HG03457 (cell line): ENCODE results near the gene L1CAM.

Source experiments
- ATAC-seq: cut with Tn5 transposase; IDR thresholded peaks from one replicate; pipeline ENCODE4 v1.9.1; 2021; ENCODE audit warnings: moderate number of reproducible peaks; ENCODE audit not compliant: unreplicated experiment

L1CAM gene

DNA sequence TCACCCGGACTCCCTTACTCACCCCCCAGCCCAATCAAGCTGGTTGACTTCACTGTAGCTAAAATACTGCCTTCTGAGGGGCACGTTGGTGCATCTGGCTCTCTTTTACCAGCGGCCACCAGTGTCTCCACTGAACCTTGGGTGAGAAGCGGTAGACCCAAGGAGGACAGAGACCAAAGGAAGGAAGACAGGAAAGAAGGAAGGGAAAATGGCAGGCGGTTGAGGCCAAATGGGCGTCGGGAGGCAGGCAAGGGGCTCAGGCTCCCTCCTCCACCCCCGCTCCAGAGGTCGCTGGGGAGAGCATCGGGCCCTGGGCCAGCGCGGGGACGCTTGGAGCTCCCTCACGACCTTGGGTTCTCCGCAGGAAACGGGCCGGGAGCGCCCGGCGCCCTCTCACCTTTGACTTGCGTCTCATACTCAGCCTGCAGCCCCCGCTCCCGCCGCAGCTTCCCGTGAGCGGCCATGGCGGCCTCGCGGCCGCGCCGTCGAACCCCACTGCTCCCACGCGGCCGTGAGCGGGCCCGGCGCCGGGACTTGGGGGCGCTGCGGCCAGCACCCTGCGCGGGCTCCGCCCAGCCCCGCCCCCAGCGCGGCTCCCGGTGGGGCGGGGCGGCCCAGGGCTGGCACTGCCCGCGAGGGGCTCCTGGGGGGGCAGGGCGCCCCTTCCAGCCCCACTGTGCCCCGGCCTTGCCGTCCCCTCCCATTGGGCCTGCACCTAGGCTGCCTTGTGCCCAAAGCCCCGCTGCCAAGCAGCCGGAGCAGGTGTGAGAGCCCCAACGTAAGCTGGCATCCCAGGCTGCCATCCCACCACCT lies 40.0 kb upstream of the L1CAM start, which contains the start of gene ARHGAP4:
TSS of gene ARHGAP4 (minus strand) at position 526 of the 813 bp plus-strand sequence. CDS start at position 464, 62 bp downstream.
- ATAC-seq, result no peak

DNA sequence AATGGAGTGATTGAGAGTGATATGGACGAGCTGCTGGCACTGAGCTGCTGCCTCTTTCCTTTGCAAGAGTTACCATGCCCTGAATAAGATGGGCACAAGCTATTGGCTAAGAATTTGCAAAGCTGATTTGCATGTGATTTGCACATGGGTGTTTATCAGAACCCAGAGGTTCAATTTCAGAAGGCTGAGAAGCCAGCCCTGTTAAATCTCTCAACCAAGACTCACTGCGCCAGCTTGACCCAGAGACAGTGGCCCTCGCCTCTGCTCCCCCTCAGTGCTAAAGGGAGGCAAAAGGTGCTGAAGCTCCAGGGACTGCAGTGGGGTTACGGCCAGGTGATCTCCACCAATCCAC lies 39.4 kb upstream of the L1CAM start:
- ATAC-seq, result no peak

DNA sequence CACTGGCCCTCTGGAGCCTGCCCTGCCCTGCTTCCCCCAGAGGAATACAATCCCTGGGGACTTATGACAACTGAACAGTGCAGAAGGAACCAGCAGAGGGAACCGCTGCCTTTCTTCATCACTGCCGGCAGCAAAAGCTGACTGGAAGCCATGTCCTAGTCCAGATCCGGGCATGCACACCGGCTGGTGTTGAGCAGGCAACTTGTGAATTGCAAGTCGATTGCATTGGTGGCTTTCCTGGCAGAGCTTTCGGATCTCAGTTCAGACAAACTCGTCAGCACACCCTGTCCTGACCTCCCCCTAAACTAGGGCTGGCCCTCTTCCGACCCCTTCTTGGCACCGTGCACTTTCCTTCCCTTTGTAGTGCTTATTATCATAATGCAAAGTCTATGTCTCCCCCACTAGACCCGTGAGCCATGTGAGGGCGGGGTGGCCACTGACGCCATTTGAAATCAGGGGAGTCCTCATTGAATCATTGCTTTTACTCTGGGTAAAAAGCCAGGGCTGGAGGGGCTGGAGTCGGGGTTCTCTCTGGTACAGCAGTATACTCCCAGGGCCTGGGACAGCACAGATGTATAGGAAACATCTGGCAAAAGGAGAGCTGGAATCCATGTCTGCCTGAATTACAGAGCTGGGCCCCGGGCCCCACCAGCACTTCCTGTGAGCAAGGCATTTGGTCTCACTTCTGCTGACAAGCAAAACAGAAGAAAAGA lies 38.3 kb upstream of the L1CAM start:
- ATAC-seq, result no peak

DNA sequence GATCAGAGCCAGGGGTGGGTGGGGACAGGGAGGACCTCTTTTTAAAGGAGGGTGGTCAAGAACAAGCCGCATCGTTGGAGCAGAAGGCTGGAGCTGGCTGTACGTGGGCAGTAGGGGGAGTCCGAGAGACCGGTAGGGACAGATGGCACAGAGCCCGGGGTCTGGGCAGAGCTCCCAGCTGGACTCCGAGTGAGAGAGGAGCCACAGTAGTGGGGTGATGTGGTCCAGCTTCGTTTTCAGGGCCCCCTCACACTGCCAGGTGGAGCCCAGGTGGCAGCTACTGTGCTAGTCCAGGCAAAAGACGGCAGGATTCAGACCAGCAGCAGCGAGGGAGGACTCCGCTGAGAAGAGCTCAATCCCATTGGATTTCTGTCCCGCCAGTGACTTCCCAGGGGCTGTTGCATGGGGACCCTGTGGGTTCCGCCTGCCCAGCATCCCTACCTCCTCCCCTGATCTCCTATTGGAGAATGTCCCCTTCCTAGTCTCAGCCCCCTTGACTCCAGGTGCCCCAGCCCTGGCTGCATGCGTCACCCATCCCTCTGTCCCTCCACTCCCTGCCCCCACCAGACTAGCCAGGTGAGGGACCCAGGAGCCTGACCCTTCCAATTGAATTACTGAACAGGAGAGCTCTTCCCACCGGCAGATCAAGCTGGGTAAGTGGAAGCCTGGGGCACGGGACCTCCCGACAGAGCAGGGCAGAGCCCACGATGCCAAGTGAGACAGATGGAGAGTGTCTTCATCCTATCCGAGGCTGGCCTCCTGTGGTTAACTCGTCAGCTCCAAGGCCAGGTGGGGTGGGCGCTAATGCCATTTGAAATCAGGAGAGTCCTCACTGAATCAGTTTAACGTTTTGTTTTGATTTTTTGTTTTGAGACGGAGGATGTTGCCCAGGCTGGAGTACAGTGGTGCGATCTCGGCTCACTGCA lies 37.2 kb upstream of the L1CAM start:
- ATAC-seq, result no peak

DNA sequence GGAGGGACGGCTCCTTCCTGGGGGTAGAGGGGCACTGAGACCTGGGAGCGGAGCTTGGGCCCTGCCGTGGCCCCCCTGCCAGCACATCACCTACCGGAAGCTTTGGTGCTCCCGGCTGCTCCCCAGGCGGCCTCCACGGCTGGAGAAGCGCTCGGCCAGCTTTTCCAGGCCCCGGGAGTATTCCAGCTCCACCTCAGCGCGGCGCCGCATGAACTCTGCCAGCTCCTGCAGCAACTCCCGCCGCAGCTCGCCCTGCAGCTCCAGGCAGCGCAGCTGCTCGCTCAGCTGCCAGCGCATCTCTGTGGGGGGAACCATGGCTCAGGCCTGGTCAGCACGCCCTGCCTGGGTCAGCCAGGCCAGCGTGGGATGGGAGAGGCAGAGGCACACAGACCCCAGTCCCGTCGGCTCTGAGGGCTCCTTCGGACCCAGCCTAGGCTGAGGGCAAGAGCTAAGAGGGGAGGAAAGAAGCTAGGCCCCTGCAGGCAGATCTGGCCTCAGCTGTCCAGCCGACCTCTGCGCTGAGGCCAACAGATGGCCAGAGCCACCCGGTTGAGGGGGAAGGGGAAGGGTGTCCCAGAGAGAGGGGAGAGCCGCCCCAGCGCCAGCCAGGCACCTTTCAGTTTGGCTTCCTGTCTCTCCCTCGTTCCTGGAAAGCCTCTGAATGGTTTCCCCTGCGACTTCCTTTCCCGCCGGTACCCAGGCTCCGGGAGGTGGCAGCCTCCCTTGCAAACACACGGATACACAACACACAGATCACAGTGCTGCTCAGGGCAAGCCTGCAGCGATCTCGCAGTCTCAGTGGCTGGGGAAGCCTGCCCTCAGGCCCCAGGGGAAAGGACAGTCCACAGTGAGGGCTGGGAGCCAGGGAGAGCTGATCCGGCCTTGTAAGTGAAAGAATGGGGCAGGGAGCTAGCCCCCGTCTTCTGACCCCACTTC lies 35.8 kb upstream of the L1CAM start:
- ATAC-seq, result no peak

DNA sequence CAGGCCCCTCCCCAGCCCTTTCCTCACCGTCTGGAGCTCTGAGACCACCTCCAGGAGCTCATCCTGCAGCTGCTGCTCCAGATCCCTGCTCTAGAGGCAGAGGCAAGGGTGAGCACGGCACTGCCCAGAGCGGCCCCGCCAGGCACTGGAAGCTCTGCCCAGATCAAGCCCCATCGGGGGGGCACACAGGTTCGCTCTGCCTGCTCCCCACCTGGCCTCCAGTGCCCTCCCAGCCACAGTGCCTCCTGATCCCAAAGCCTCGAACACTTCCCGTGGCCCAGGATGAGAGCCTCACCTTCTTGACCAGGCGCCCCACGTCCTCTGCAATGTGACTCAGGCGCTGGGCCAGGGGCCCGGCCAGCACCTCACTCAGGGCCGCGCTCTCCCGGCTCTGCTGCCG lies 35.1 kb upstream of the L1CAM start:
- ATAC-seq, result no peak

DNA sequence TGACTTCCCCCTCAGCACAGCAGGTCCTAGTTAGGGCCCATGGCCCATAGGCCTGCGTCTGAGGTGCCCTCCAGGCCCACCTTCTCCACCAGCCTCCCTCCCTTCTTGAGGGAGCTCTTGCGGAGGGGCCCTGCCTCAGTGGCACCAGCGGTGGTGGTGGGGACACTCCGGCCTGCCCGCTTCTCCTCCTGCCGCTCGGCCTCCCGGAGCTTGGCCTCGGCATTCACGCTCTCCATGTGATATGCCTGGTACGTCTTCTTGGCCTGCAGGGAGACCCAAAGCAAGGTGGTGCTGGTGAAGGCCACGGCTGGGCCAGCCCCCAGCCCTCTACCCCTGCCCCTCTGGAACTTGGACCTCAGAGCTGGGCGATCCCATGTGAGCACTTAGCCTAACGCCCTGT lies 34.6 kb upstream of the L1CAM start:
- no peak for ATAC-seq

DNA sequence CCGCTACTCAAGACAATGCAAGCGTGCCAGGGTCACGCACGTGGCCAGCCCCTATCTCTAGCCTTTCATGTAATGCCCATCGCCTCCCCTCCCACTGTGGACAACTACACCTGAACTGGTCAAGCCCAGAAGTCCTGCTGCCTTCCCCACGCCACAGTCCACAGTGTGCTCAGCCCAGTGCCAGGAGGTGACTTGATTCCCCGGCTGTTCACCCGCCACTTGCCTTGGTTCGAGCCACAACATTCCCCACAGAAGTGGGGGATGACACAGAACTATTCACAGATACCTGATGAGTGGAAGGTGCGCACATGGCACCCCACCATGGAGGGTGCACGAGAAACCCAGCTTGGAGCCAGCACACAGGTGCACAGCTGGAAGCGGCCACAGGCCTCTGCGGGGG lies 33.3 kb upstream of the L1CAM start:
- no peak for ATAC-seq

DNA sequence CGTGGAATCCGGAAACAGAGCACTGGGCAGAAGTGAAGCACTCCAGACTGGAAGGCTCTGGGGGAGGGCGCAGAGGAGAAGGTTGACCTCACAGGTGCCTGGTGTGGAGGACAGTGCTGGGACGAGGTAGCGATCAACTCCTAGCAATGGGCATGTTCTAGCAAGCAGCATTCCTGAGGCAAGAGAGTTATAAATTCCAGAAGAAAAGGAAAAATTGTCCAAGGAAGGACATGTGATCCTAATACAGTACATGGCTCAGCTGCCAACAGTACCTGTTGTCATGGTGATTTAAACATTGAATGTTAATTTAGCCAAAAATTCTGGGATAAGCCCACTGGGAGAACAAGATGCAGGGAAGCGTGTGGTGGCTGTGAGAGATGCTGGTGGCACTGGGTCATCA lies 31.9 kb upstream of the L1CAM start:
- ATAC-seq, result no peak

DNA sequence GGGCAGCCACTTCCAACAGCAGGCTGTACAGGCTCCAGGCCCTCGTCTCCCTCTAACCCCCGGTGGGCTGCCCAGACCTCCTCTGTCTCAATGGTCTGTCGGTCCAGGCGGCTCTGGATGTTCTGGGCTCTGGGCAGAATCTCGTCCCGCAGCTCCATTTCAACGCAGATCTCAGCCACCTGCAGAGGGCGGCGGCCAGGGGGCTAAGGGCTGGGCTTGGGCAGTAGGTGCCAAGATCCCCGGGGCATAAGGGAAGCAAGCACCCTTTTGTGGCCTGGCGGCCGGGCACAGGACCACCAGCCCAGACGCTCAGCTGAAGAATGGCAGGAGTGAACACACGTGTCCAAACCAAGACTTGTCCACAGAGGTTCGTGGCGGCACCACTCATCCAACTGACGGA lies 27.7 kb upstream of the L1CAM start:
- ATAC-seq, result no peak

DNA sequence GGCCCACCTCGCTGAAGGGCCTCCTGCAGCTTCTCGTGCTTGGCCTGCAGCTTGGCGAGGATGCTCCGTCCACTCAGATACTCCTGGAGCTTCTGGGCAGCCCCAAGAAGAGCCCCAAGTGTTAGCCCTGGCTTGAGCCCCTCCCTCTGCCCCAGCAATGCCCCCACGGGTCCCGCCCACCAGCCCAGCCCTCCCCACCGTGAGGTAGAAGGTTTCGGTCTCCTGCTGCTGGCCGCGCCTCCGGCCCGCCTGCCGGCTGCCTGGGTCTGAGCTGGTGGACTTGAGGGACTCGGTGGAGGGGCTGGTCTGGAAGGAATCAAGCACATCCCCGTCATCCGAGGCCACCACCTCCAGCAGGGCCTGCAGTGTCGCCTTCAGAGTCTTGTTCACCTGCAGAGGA lies 27.2 kb upstream of the L1CAM start:
- ATAC-seq, result no peak

DNA sequence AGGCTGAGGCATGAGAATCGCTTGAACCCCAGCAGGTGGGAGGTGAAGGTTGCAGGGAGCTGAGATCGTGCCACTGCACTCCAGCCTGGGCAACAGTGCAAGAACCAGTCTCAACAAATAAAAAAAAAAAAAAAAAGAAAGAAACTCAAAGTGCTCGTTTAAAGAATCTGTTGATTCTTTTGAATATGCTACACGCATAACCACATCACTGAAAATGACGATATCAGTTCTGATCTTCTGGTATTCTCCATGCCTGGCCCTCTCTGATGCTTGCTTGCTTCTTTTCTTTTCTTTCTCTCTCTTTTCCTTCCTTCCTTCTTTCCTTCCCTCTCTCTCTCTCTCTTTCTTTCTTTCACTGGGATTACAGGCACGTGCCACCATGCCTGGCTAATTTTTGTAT lies 25.8 kb upstream of the L1CAM start:
- no peak for ATAC-seq

DNA sequence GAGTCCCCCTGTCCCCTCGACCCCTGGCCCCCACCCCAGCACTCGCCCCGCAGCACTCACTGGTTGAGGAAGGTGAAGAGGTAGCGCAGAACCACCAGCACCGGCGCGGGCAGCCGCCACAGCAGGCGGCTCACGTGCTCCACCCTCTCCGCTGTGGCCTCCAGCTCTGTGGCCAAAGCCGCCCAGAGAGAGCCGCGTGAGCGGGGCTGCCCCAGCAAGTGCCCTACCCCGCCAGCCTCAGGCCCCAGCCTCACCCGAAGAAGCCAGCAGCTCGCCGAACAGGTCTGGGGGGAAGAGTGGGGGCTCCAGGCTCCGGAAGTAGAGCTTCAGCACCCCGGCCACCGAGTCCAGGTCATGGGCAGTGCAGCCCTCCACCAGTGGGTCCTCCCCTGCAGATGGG lies 24.5 kb upstream of the L1CAM start:
- ATAC-seq, result no peak

DNA sequence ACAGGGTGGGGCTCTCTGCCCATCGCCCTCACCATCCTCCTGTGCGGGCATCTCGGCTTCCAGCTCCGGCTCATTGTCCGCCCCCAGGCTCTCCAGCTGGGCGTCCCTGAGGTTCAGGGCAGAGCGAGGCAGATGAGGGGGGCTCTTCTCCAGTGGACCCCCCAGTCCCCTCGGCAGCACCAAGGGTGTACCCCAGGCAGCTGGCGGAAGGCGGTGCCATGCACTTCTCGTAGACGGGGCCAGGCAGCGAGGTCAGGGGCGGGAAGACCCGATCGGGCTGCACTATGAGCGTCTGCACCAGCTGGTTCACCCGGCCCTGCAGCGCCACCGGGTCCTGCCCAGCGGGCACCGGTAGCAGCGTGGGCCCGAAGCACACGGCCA lies 24.0 kb upstream of the L1CAM start:
- ATAC-seq, result no peak

DNA sequence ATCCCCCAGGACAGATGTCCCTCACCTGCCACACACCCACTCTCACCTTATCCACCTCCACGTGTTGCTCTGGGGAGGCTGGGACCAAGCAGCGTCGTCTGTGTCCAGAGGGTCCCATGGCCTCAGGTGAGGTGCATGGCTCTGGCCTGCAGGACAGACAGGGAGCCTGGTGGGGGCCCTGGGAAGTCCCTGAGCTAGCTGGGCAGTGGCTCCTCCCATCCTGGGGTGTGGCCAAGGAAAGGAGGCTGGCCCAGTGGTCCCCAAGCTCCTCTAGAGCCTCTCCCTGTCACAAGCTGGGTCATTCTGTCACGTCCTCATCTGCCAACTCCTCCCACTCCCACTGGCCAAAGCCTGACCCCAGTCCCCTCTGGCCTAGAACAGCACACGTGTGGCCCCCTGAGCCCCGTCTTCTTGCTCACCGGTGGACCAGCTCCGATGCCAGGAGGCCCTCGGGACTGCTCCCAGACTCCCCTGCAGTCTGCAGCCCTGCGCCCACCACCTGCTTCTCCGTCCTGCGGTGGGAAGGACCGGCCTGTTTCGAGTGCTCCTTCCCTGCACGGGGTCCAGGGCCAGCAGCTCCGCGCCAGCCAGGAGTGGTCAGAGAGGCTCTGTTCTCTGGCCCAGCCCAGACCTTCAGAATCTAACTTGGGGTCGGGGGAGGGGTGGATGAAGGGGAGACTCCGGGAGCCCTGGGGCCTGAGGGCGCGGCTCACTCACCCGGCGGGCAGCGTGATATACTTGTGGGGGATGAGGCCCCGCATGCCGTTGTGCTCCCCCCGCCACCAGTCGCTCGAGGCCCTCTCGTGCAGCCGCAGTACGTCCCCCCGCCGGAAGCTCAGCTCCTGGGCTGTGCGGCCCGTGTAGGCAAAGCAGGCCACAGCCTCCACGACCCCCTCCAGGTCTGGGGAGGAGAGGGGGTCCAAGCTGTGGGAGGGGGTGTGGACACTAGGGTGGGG lies 23.3 kb upstream of the L1CAM start:
- no peak for ATAC-seq

DNA sequence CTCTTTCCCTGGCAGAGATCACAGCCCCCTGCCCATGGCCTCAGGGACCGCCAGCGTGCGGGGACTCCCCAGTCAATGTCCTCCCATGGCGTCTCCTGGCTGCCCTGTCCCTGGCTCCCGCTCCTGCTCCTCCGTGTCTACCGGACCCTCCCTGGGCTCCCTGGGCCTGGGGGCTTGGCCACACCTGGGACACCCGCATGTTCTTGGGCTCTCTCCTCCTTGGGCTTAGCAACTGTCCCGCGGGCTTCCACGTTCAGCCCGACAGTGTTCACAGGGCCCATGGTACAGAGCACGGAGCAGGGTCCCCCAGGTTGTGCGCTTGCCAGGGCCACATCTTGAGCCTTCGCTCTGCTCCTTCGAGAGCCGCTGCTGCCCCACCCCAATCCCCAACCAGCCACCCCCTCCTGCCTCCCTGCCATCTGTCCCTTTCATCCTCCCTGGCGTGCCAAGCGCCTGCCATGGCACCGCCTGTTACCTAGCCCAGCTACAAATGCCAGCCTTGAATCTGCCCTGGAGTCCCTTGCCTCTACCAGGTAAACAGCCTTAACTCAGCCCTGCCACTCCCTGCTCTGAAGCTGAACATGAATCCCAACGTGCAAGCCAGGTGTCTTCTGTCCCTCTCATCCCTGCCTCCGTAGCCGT lies 22.4 kb upstream of the L1CAM start:
- no peak for ATAC-seq

DNA sequence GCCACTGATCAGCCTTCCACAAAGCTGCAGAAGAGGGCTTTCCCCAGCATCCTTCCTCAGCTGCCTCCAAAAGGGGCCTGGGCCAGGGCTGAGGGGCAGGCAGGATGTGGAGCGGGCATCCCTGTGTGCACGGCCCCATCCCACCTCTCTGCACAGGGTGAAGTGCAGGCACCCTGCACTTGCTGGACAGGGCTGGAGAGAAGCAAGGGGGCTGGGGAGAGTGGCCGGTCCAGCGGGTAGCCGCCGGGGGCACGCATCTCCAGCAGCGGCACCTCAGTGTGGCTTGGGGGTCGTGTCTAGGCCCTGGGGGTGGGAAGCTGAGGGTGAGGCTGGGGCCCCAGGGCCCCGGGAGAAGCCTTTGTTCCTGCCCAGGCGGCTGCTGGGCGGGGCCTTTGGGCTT lies 21.5 kb upstream of the L1CAM start:
- ATAC-seq, result no peak

DNA sequence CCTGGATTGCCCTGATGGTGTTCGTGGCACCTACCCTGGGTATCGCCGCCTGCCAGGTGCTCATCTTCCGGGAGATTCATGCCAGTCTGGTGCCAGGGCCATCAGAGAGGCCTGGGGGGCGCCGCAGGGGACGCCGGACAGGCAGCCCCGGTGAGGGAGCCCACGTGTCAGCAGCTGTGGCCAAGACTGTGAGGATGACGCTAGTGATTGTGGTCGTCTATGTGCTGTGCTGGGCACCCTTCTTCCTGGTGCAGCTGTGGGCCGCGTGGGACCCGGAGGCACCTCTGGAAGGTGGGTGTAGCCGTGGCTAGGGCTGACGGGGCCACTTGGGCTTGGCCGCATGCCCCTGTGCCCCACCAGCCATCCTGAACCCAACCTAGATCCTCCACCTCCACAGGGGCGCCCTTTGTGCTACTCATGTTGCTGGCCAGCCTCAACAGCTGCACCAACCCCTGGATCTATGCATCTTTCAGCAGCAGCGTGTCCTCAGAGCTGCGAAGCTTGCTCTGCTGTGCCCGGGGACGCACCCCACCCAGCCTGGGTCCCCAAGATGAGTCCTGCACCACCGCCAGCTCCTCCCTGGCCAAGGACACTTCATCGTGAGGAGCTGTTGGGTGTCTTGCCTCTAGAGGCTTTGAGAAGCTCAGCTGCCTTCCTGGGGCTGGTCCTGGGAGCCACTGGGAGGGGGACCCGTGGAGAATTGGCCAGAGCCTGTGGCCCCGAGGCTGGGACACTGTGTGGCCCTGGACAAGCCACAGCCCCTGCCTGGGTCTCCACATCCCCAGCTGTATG lies 20.3 kb upstream of the L1CAM start:
- ATAC-seq, result no peak
